ENCODE measurements around the gene NUCB1.

Gene NUCB1

DNA sequence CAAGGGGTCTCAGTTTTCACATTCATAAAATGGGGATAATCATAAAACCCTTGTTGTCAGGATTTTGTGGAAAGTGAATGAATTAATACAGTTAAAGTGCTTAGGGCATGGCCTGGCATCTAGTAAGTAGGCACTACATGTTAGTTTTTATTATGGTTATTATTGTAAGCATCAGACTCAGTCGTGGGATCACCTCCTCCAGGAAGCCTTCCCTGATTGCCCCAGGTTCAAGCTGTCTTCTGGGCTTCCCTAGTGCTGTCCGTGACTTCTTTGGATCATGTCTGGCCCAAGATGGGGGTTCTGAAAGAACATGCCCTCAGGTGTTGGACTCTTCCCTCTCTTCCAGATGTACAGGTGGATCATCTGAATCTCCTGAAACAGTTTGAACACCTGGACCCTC, 10.7 kb downstream of the NUCB1 start:
- Histone ChIP-seq H3K4me1 (ENCODE audit: insufficient read depth, low read length, poor library complexity, severe bottlenecking) (no peaks in the 10 kb centered on the region), H3K9ac (ENCODE audit: low read depth, low read length, poor library complexity, severe bottlenecking) (no peak overlapping the region), H3K27me3 (ENCODE audit: insufficient read depth, low read length, poor library complexity, severe bottlenecking) (no peaks in the 10 kb centered on the region), H3K4me2 (ENCODE audit: low read depth, low read length, poor library complexity, severe bottlenecking) (no peak overlapping the region), H3K9me2 (replicated peaks; ENCODE audit: low read depth, low read length) (no peaks in the 10 kb centered on the region), H3K79me2 (ENCODE audit: insufficient read depth, low read length) (no peaks in the 10 kb centered on the region), H3K4me3 (ENCODE audit: low read length, poor library complexity, severe bottlenecking) (no peak overlapping the region), H2AFZ (ENCODE audit: low read length) (no peak overlapping the region), H4K20me1 (ENCODE audit: insufficient read depth, low read length, poor library complexity, severe bottlenecking) (no peaks in the 10 kb centered on the region), H3K9me3 (ENCODE audit: insufficient read depth, low read depth, low read length) (no peaks in the 10 kb centered on the region), H3F3A (ENCODE audit: low read depth) (no peaks in the 10 kb centered on the region), H3K36me3 (ENCODE audit: insufficient read depth, low read length) (peaks cover 21% of the 10 kb centered on the region; the same call in 1 of the 2 replicates)
- TF ChIP-seq, protein P1, sequence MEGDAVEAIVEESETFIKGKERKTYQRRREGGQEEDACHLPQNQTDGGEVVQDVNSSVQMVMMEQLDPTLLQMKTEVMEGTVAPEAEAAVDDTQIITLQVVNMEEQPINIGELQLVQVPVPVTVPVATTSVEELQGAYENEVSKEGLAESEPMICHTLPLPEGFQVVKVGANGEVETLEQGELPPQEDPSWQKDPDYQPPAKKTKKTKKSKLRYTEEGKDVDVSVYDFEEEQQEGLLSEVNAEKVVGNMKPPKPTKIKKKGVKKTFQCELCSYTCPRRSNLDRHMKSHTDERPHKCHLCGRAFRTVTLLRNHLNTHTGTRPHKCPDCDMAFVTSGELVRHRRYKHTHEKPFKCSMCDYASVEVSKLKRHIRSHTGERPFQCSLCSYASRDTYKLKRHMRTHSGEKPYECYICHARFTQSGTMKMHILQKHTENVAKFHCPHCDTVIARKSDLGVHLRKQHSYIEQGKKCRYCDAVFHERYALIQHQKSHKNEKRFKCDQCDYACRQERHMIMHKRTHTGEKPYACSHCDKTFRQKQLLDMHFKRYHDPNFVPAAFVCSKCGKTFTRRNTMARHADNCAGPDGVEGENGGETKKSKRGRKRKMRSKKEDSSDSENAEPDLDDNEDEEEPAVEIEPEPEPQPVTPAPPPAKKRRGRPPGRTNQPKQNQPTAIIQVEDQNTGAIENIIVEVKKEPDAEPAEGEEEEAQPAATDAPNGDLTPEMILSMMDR (conservative IDR thresholded peaks at IDR 0.05; ENCODE audit: low read length), result no peak
- TF ChIP-seq EZH2phosphoT487 (IDR thresholded peaks at IDR 0.05; ENCODE audit: borderline replicate concordance), result no peak

DNA sequence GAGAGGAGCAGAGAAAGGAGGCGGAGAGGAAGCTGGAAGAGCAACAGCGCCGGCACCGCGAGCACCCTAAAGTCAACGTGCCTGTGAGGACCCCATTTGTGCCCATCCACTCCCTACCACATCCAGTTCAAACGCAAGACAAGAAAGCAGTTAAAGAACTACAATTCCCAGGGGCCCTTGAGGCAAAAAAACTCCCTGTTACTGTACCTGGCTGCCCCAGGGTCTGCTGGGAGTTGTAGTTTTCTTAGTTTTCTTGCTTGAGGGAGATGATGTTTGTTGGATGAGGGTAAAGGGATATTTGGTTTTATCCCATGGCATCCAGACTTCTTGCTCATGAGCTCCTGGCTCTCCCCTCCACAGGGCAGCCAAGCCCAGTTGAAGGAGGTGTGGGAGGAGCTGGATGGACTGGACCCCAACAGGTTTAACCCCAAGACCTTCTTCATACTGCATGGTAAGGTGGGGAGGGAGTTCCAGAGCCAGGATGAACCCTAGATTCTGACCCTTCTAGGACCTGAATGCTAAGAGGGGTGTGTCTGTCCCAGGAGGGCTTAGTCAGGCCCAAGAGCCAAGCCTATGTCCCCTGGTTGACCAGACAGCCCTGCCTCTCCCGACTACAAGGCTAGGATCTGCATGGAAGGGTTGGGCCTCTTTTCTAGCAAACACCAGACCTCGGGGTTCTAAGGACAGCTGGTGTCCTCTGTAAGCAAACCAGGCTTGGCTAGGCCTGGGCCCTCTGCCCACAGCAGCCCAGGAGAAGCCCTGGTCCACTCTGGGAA, 13.2 kb downstream of the NUCB1 start:
- no peak for TF ChIP-seq EZH2phosphoT487 (IDR thresholded peaks at IDR 0.05; ENCODE audit: borderline replicate concordance)
- TF ChIP-seq, protein P1 (conservative IDR thresholded peaks at IDR 0.05; ENCODE audit: low read length), result no peak
- Histone ChIP-seq H2AFZ (ENCODE audit: low read length) (no peak overlapping the region), H3F3A (ENCODE audit: low read depth) (no peaks in the 10 kb centered on the region), H3K27me3 (ENCODE audit: insufficient read depth, low read length, poor library complexity, severe bottlenecking) (no peaks in the 10 kb centered on the region), H3K9me3 (ENCODE audit: insufficient read depth, low read depth, low read length) (no peaks in the 10 kb centered on the region), H3K9me2 (replicated peaks; ENCODE audit: low read depth, low read length) (no peaks in the 10 kb centered on the region), H3K4me2 (ENCODE audit: low read depth, low read length, poor library complexity, severe bottlenecking) (no peak overlapping the region), H3K79me2 (ENCODE audit: insufficient read depth, low read length) (no peaks in the 10 kb centered on the region), H3K9ac (ENCODE audit: low read depth, low read length, poor library complexity, severe bottlenecking) (no peak overlapping the region), H3K4me3 (ENCODE audit: low read length, poor library complexity, severe bottlenecking) (no peak overlapping the region), H3K4me1 (ENCODE audit: insufficient read depth, low read length, poor library complexity, severe bottlenecking) (no peaks in the 10 kb centered on the region), H3K36me3 (ENCODE audit: insufficient read depth, low read length) (peaks cover 21% of the 10 kb centered on the region; the same call in 1 of the 2 replicates), H4K20me1 (ENCODE audit: insufficient read depth, low read length, poor library complexity, severe bottlenecking) (no peaks in the 10 kb centered on the region)

DNA sequence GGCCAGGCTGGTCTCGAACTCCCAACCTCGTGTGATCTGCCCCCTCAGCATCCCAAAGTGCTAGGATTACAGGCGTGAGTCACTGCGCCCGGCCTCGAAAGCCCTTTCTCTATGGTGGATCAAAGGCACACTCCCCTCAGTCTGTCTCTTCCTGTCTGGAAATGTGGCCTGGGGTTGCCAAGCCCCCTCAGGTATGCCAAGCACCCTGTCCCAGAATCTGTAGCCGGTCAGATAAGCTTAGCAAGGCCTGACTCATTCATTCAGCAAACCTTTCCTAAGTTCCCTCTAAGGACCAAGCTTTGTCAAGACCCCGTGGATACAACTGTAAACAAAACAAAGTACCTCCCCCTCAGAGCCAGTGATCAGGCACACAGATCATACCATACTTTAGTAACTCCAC, 14.1 kb downstream of the NUCB1 start:
- Histone ChIP-seq H3F3A (ENCODE audit: low read depth) (no peaks in the 10 kb centered on the region), H3K9me2 (replicated peaks; ENCODE audit: low read depth, low read length) (no peaks in the 10 kb centered on the region), H3K79me2 (ENCODE audit: insufficient read depth, low read length) (no peaks in the 10 kb centered on the region), H2AFZ (ENCODE audit: low read length) (no peak overlapping the region), H3K27me3 (ENCODE audit: insufficient read depth, low read length, poor library complexity, severe bottlenecking) (no peaks in the 10 kb centered on the region), H4K20me1 (ENCODE audit: insufficient read depth, low read length, poor library complexity, severe bottlenecking) (no peaks in the 10 kb centered on the region), H3K36me3 (ENCODE audit: insufficient read depth, low read length) (peaks cover 21% of the 10 kb centered on the region; the same call in 1 of the 2 replicates), H3K4me2 (ENCODE audit: low read depth, low read length, poor library complexity, severe bottlenecking) (no peak overlapping the region), H3K9me3 (ENCODE audit: insufficient read depth, low read depth, low read length) (no peaks in the 10 kb centered on the region), H3K9ac (ENCODE audit: low read depth, low read length, poor library complexity, severe bottlenecking) (no peak overlapping the region), H3K4me3 (ENCODE audit: low read length, poor library complexity, severe bottlenecking) (no peak overlapping the region), H3K4me1 (ENCODE audit: insufficient read depth, low read length, poor library complexity, severe bottlenecking) (no peaks in the 10 kb centered on the region)
- no peak for TF ChIP-seq EZH2phosphoT487 (IDR thresholded peaks at IDR 0.05; ENCODE audit: borderline replicate concordance)
- TF ChIP-seq, protein P1 (conservative IDR thresholded peaks at IDR 0.05; ENCODE audit: low read length), result no peak
